Sigmoid colon (tissue), 3 donors: ENCODE results near the gene AURKAIP1.
"Not testable (repeated sequence)": the region's sequence is repeated elsewhere in the genome, so short reads cannot be mapped to it uniquely, and the experiment has no call there.

Source experiments
- CTCF ChIP-seq, 4 experiments: fragments of 450-650 bp in 3 of 4; fragments of 200-600 bp in 1 of 4; IDR thresholded peaks; one replicate each; pipeline ENCODE4 v1.5.1; 2016 to 2019; ENCODE audit warnings: antibody characterized with exemption in 4 of 4, mild to moderate bottlenecking in 3 of 4, moderate library complexity in 2 of 4
- POLR2A ChIP-seq, 2 donors: fragments of 450-650 bp; IDR thresholded peaks; one replicate each; pipeline ENCODE4 v1.6.1; 2016; ENCODE audit warnings: antibody characterized with exemption in 2 of 2, mild to moderate bottlenecking in 2 of 2, moderate library complexity in 2 of 2

GRCh38 chr1:1402901-1403392 is 27.9 kb upstream of the AURKAIP1 start:
- not testable (repeated sequence) for TF ChIP-seq CTCF, POLR2A (IDR thresholded peaks at IDR 0.05)
